Esophagus muscularis mucosa (tissue), 3 donors: ENCODE results near the gene ZP2.

Experiments
- CTCF ChIP-seq, 3 experiments: fragments of 200-600 bp in 2 of 3; fragments of 450-650 bp in 1 of 3; sonication (generic) in 2 of 3; IDR thresholded peaks; one replicate each; pipeline ENCODE4 v1.5.1; 2017 to 2019; ENCODE audit warnings: antibody characterized with exemption in 3 of 3, mild to moderate bottlenecking in 2 of 3, moderate library complexity in 1 of 3
- POLR2AphosphoS5 ChIP-seq, 2 donors: sonication (generic); formaldehyde crosslinking; IDR thresholded peaks; one replicate each; pipeline ENCODE4 v1.6.1; 2017; ENCODE audit warnings: antibody characterized with exemption in 2 of 2

GRCh38 chr16:21156767-21157467, 54.5 kb downstream of the ZP2 start:
- TF ChIP-seq POLR2AphosphoS5 (IDR thresholded peaks at IDR 0.05) = peak in 1 of 2 donors; percentile 14
- TF ChIP-seq CTCF (IDR thresholded peaks at IDR 0.05) = peak; percentile 55 to 76 (median 61)
